Lung microvascular endothelial cell (primary cell): ENCODE data around the gene CHRNA4. TPM values are rescaled to one million over a fixed set of nuclear protein-coding genes. Genes with fewer than 3 reads are reported as not detected.
A peak's percentile ranks its signal among the peaks of the same experiment; 100 is the strongest.

Experiments used
- DNase-seq, 2 donors: peaks; one replicate each; pipeline versions ENCODE4 v3.0.0 to v3.0.0-alpha.2; 2010; ENCODE audit warnings: low read depth in 2 of 2
- total RNA-seq: library from RNA; depleted of rRNA; stranded (reverse); fragments of >200 nt; gene quantifications from 2 replicates; pipeline ENCODE4 v1.2.1, GENCODE V29; 2014

Gene CHRNA4
- total RNA-seq, 1 donor from 2014 or later = 0.20 TPM

GRCh38 chr20:63321148-63321831, 39.9 kb downstream of the CHRNA4 start:
- peak in 1 of 2 donors; percentile 34 for DNase-seq

DNA sequence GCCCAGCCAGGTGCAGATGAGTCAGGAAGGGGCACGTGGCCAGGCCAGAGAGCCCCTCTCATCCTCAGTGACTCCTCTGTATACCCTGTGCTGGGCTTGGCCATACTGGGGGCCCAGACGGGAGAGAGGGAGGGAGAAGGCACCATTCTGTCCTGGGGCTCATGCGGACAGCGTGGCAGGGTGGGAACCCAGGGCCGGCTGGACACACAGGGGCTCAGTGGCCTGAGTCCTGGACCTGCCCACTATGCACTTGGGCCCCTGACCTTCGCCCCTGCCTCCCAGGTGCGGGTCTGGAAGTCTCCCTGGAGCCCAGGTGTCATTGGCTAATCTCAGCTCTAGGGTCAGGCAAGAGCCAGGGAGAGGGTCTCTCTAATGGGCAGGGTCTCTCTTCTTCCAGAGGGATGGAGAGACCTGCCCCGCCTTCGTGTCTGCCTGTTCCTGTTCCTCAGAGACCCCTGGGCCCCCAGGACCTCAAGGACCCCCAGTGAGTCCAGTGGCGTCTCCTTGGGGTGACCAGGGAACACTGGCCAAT, 40.5 kb downstream of the CHRNA4 start:
- no peak for DNase-seq

DNA sequence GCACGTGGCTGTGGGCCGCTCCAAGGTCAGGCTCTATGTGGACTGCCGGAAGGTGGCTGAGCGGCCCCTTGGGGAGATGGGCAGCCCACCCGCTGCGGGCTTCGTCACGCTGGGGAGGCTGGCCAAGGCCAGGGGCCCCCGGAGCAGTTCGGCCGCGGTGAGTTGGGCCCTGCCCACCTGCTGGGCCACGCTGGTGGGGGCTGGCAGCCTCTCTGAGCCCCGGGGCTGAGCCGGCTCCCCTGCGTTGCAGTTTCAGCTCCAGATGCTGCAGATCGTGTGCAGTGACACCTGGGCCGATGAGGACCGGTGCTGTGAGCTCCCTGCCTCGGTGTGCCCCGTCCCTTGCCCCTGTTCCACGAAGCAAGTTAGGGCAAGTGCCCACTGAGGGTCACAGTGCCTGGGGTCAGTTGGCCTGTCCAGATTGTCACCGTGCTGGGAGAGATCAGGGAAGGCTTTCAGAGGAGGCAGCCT, 41.1 kb downstream of the CHRNA4 start:
- DNase-seq = no peak

DNA sequence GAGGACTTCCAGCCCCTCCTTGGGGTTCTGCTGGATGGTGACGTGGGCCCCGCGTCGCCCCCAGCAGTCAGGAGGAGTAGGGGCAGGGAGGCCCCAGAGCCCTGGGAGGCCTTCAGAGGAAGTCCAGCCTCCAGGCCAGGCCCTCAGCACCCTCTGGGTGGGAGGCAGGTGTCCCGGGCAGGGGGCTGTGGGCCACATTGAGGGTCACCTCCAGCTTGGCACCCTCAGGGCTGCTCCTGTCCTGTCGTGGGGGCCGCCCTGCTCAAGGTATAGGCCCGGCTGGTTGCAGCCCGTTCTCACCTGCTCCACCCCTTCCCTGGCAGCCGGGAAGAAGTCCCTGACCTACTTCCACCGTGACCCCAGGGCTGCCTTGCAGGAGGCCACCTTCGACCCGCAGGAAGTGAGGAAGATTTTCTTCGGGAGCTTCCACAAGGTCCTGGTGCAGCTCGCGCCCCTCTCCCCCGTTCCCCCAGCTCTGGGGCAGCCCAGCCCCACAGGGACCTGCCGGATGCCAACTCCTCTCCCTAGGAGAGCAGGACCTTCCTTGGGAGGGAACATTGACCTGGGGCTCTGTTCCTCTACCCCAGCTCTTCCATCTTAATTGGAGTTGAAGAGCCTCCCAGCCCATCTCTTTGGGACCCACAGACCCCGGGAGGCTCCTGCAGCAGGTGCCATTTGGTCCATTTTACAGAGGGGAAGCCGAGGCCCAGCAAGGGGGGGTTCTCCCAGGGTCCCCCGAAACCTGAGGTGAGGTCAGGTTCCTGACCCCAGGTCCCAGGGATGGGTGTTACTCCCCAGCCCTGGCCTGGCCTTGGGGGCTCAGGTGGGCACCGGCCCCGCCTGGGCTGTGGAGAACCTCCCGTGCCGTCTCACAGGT, 41.7 kb downstream of the CHRNA4 start:
- DNase-seq = no peak

DNA sequence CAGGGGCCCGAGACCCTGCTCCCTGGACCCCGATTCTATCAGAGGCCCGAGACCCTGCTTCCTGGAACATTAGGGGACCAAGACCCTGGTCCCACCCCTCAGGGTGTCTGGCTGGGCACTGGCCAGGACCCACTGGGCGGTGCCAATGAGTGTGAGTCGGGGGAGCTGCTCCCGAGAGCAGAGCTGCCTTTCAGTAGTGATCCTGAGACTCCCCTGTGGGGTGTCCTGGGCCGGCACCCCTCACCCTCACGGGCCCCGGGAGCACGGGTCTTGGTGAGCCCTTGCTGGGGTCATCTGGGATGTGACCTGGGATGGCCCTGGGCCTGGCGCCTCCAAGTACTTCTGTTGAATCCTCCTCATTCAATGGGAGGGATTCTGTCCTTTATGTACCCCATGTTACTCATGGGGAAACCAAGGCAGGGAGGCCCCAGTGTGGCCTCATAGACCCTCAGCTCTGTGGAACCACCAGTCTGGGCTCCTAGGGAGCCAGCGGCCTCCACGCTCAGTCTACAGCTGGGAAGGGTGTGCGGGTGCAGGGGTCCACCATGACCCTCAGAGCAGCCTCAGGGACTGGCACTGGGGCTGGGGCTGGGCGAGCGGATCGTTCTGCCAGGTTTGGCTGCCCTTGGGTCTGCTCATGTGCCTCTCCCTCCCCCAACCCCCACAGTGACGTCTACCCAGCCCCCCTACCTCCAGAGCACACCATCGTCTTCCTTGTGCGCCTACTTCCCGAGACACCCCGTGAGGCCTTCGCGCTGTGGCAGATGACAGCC, 42.6 kb downstream of the CHRNA4 start:
- no peak for DNase-seq

GRCh38 chr20:63317601-63318291, 43.4 kb downstream of the CHRNA4 start:
- DNase-seq = no peak

DNA sequence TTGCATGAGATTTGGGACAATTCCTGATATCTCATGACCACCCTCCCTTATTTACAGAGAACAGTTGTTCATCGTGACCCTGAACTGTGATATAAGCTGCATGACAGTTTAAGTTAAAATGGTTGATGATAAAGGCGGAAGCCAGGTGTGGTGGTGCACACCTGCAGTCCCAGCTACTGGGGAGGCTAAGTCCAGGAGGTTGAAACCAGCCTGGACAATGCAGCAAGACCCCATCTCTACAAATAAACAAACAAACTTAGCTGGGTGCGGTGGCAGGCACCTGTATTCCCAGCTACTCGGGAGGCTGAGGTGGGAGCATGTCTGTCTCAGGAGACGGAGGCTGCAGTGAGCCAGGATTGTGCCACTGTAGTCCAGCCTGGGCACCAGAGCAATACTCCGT, 44.1 kb downstream of the CHRNA4 start:
- DNase-seq = no peak

DNA sequence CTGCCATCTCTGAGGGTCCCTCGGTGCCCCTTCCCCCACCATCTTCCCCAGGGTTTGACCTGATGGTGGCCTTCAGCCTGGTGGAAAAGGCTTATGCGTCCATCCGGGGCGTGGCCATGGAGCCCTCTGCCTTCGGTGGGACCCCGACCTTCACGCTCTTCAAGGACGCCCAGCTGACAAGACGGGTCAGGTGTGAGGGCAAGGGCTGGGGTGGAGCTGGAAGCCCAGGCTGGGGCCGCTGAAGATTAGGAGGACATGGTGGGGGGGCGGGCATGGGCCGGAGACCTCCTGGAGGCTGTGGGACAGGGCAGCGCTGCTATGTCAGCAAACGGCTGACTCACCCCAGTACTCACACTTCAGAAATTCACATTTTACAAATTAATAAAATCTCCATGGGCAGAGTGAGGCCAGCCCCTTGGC, 44.6 kb downstream of the CHRNA4 start:
- no peak for DNase-seq

DNA sequence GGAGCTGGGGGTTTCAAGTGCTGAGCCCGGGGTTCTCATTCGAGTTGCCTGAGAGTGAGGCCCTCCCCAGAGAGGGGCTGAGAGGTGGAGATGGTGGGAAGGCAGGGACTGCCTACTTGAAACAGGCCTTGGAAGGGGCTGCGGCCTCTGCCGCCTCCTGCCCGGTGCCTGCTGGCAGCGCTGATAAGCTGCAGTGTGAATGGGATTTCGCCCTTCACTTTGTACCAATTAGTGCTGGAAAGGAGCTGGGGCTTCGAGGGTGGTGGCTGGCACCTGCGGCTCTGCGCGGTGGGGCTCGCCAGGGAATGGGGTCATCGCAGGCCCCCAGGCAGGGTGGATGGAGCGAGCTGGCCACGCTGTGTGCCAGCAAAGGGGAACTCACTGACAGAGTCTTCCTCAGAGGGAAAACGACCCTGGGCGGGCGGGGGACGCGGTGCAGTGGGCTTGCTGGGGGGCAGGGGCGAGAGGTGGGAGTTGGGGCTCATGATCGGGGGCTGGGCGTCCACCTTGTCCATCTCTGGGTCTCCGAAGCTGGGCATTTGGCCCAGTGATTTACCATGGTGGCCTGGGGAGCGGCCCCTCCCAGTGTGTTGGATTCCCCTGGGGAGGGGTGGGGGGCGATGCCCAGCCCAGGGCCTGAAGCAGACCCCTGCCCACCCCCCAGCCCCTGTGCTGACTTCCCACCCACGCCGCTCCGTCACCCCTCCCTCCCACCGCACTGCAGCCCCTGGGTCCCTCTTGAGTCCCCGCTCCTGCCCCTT, 45.2 kb downstream of the CHRNA4 start:
- no peak for DNase-seq

GRCh38 chr20:63315240-63315689, 45.9 kb downstream of the CHRNA4 start:
- no peak for DNase-seq

DNA sequence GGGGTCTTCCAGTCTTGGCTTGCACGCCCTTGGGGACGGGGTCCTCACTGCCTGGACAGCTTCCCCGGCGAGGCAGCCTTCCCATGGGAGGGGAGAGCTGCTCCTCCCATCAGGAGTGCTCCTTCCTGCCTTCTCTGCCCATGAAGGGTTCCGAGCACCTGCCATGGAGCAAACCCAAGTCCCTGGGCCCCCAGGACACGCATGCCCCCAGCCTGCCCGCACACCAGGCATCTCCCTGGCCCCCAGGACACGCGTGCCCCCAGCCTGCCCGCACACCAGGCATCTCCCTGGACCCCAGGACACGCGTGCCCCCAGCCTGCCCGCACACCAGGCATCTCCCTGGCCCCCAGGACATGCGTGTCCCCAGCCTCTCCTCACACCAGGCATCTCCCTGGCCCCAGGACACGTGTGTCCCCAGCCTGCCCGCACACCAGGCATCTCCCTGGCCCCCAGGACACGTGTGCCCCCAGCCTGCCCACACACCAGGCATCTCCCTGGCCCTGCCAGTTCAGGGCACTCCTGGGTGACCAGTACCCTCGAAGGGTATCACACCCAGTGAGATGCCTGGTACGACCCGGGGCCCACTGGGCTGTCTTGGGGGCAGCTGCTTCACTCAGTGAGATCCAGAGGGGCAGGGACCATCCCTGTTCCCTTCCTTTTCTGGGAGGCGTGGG, 46.4 kb downstream of the CHRNA4 start:
- no peak for DNase-seq

DNA sequence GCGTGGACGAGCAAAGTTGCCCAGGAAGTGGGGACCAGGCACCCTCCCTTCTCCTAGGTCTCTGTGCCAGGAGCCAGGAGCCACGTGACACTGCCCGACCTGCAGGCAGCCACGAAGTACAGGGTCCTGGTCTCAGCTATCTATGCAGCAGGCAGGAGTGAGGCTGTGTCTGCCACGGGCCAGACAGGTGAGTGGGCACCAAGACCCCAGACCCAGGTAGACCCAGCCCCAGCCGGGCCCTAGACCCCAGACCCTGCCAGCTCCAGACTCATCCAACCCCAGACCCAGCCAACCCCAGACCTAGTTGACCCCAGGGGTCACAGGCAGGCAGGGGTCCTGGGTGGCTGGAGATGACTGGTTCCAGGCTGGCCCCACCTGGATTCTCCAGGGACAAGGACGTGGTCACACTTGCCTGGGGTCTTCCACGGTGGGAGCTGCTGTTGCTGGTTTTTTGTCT, 47.1 kb downstream of the CHRNA4 start:
- DNase-seq = no peak

- DNase-seq = no peak
These were observed 47.7 kb downstream of the CHRNA4 start for GRCh38 chr20:63313349-63314014.

DNA sequence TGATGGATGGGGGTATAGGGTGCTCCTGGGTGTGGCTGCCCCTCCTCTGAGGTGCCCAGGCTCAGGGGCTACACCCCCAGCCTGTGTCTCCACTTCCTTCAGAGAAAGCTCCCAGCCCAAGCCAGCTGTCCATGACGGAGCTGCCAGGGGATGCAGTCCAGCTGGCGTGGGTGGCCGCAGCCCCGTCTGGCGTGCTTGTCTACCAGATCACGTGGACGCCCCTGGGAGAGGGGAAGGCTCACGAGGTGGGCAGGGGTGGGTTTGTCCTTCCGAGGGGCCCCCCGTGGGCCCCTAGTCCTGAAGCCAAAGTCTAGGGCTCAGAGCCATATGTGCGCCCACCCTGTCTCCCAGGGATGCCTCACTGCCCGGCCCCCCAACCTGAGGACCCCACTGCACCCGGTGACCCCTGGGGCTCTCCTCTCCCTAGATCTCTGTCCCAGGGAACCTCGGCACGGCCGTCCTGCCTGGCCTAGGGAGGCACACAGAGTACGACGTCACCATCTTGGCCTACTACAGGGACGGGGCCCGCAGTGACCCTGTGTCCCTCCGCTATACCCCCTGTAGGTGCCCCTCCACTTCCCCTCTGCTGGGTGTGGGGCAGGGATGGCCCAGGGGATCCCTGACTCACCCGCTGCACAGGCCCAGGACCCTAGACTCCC, 48.3 kb downstream of the CHRNA4 start:
- DNase-seq = no peak

DNA sequence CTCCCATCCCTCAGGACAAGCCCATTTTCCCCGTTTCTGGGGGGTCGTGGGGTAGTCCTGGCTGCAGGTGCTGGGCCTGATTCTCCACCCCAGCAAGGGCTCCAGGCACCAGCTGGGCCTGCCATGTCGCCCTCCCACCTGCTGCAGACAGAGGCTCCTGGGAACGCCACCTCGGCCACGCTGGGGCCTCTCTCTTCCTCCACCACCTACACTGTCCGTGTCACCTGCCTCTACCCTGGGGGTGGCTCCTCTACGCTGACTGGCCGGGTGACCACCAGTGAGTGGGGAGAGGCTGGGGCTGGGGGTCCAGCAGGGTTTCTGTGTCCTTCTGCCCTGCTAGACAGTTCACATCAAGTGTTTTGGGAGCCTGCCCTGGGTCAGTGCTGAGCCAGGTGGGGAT, 48.9 kb downstream of the CHRNA4 start:
- no peak for DNase-seq

- DNase-seq = no peak
These were observed 49.3 kb downstream of the CHRNA4 start for GRCh38 chr20:63311833-63312243.

- no peak for DNase-seq
These were observed 49.8 kb downstream of the CHRNA4 start for GRCh38 chr20:63311186-63311832.
